Measurements from ENCODE around the gene PCOLCE2. TPM values are rescaled to one million over a fixed set of nuclear protein-coding genes. Genes with fewer than 3 reads are reported as not detected.

Gene PCOLCE2
- total and polyA plus RNA-seq, 8 donors: 0.23 to 2.5 (median 0.66) TPM

DNA sequence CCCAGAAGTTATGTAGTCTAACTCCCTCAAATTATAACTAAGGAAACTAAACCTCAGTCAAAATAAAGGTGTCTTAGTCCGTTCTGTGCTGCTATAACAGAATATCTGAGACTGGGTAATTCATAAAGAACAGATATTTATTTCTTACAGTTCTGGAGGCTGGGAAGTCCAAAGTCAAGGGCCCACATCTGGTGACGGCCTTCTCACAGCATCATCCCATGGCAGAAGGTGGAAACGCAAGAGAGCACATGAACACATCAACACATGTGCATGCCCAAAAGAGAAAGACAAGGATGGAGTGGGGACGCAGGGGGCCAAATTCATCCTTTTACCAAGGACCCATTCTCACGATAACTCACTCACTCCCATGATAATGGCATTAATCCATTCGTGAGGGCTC, 73.1 kb downstream of the PCOLCE2 start:
- intact Hi-C loops (cut with DNase I): no loop called here
- TF ChIP-seq CTCF (IDR thresholded peaks at IDR 0.05): no peak
- no peaks in the 10 kb centered on the region for H3K27me3 ChIP-seq
- 79 to 91% methylated on average over 6 of the region's 6 CpGs for WGBS, 2 donors
- no peaks in the 10 kb centered on the region for H3K36me3 ChIP-seq
- no peaks in the 10 kb centered on the region for H3K4me1 ChIP-seq
- FAIRE-seq (no peak), DNase-seq (no peak), ATAC-seq (no peak)
- H3K9me3 ChIP-seq: no peaks in the 10 kb centered on the region
- no peak overlapping the region for H3K4me3 ChIP-seq
- H3K27ac ChIP-seq: no peak overlapping the region

DNA sequence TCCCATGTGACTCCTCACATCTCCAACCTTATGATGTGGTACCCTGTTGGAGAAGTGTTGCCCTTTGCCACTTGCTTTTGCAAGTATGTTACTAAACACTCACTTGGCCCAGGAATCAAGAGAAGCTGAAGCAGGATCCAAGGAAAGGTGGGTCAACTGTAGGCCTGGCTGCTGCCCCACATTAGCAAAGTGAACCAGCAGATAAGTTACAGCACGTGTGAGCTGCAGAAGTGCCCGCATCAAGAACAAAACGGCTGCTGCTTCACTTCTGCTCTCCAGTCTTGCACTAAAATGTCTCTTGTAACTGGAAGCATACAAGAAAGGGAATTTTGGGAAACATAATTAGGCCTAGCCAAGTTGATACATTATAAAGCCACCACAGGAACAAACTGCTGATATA, 79.6 kb downstream of the PCOLCE2 start:
- 79 to 83% methylated on average over 3 of the region's 3 CpGs for WGBS, 2 donors
- Histone ChIP-seq H3K27ac (no peak overlapping the region), H3K4me3 (no peak overlapping the region), H3K27me3 (no peaks in the 10 kb centered on the region), H3K4me1 (no peaks in the 10 kb centered on the region), H3K36me3 (no peaks in the 10 kb centered on the region), H3K9me3 (peaks cover 0 to 4% (median 0%) of the 10 kb centered on the region in 4 donors)
- intact Hi-C loops (cut with DNase I): no loop called here
- no peak for ATAC-seq
- no peak for DNase-seq
- no peak for FAIRE-seq
- TF ChIP-seq CTCF (IDR thresholded peaks at IDR 0.05): no peak

GRCh38 chr3:142808103-142808917, 80.6 kb downstream of the PCOLCE2 start:
- no peaks in the 10 kb centered on the region for H3K4me1 ChIP-seq
- no peak for ATAC-seq
- no peak overlapping the region for H3K27ac ChIP-seq
- no peak for DNase-seq
- H3K27me3 ChIP-seq: no peaks in the 10 kb centered on the region
- TF ChIP-seq CTCF (IDR thresholded peaks at IDR 0.05): no peak
- intact Hi-C loops (cut with DNase I): no loop called here
- no peak for FAIRE-seq
- H3K4me3 ChIP-seq: no peak overlapping the region
- peaks cover 0 to 4% (median 0%) of the 10 kb centered on the region in 4 donors for H3K9me3 ChIP-seq
- WGBS, 2 donors: 72 to 80% methylated on average over 9 of the region's 9 CpGs
- H3K36me3 ChIP-seq: no peaks in the 10 kb centered on the region

GRCh38 chr3:142802891-142803290, 86.0 kb downstream of the PCOLCE2 start:
- ATAC-seq (no peak), DNase-seq (no peak), FAIRE-seq (no peak)
- peaks cover 0 to 4% (median 0%) of the 10 kb centered on the region in 4 donors for H3K9me3 ChIP-seq
- no peak for TF ChIP-seq CTCF (IDR thresholded peaks at IDR 0.05)
- WGBS, 2 donors: 38 to 39% methylated on average over 1 of the region's 1 CpG
- no peak overlapping the region for H3K4me3 ChIP-seq
- no peaks in the 10 kb centered on the region for H3K4me1 ChIP-seq
- intact Hi-C loops (cut with DNase I): no loop called here
- H3K27ac ChIP-seq: no peak overlapping the region
- no peaks in the 10 kb centered on the region for H3K27me3 ChIP-seq
- H3K36me3 ChIP-seq: no peaks in the 10 kb centered on the region

DNA sequence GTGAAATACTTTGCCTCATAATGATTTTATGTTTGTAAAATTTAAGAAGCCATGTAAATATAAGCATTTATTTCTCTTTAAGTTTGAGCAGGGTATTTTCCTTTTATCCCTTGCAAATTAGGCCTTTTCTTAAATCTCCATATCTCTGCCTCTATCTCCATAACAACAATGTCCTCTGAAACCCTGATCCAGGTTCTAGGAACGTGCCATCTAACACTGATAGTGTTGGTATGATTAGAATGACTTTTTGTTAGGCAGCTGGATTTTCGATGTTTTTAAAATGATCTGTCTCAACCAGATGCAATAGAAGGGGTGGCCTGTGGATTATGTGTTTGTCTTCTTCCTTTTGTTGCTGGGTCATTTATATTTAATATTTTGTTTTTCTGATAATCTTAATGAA, 87.1 kb downstream of the PCOLCE2 start:
- intact Hi-C loops (cut with DNase I): no loop called here
- H3K27me3 ChIP-seq: no peaks in the 10 kb centered on the region
- DNase-seq (no peak), ATAC-seq (no peak), FAIRE-seq (no peak)
- WGBS, 2 donors: 65 to 80% methylated on average over 2 of the region's 2 CpGs
- H3K4me3 ChIP-seq: no peak overlapping the region
- H3K9me3 ChIP-seq: peaks cover 0 to 4% (median 0%) of the 10 kb centered on the region in 4 donors
- TF ChIP-seq CTCF (IDR thresholded peaks at IDR 0.05): no peak
- no peak overlapping the region for H3K27ac ChIP-seq
- no peaks in the 10 kb centered on the region for H3K4me1 ChIP-seq
- H3K36me3 ChIP-seq: no peaks in the 10 kb centered on the region
